ENCODE data around the gene EEF1AKMT4. TPM values are rescaled to one million over a fixed set of nuclear protein-coding genes. Genes with fewer than 3 reads are reported as not detected.

EEF1AKMT4 gene
- total RNA-seq, 1 experiment from 2014 or later, result 8.1 TPM

GRCh38 chr3:184255291-184256039 is 6.0 kb downstream of the EEF1AKMT4 start:
- no peaks in the 10 kb centered on the region for H3K9me3 ChIP-seq (ENCODE audit: control insufficient read depth, low read depth, low read length)
- H2BK15ac ChIP-seq (ENCODE audit: low read depth, low read length), result no peak overlapping the region
- H2BK5ac ChIP-seq (ENCODE audit: insufficient read length, low read length), result no peak overlapping the region
- no peaks in the 10 kb centered on the region for H4K20me1 ChIP-seq (ENCODE audit: control insufficient read depth, insufficient read depth, insufficient read length)
- H3K23ac ChIP-seq (ENCODE audit: insufficient read length, low read depth, low read length), result no peak overlapping the region
- H3K79me1 ChIP-seq (ENCODE audit: insufficient read depth, low read depth, low read length, poor library complexity, severe bottlenecking), result no peaks in the 10 kb centered on the region
- H3K27me3 ChIP-seq (ENCODE audit: insufficient read depth, low read length), result peaks cover 9% of the 10 kb centered on the region; the same call in 1 of the 2 replicates
- Mint-ChIP-seq H3K9me3 (no peaks in the 10 kb centered on the region), H3K4me1 (peaks cover 8 to 9% of the 10 kb centered on the region in 2 experiments), H3K27me3 (ENCODE audit: low read depth) (peaks cover 30% of the 10 kb centered on the region), H3K4me3 (no peak overlapping the region), H3K36me3 (ENCODE audit: insufficient read depth in 1 of 3, low read depth in 3 of 3) (peaks cover 0 to 8% (median 0%) of the 10 kb centered on the region in 3 experiments; a peak in 2 of 7 replicates), H3K27ac (no peak overlapping the region)
- H3K14ac ChIP-seq (ENCODE audit: insufficient read depth, low read length), result no peak overlapping the region
- no peak overlapping the region for H2BK20ac ChIP-seq (ENCODE audit: low read depth, low read length, poor library complexity, severe bottlenecking)
- no peak for DNase-seq
- H2BK12ac ChIP-seq (ENCODE audit: insufficient read length, low read depth, low read length), result no peak overlapping the region
- H3K18ac ChIP-seq (ENCODE audit: insufficient read length, low read depth, low read length), result no peak overlapping the region
- no peaks in the 10 kb centered on the region for H3K79me2 ChIP-seq (ENCODE audit: insufficient read depth, low read length)
- no peak overlapping the region for H3K4me2 ChIP-seq (ENCODE audit: insufficient read depth, insufficient read length, low read length)
- no peak overlapping the region for H4K8ac ChIP-seq (replicated peaks; ENCODE audit: insufficient read length, low read depth, low read length)
- H2BK120ac ChIP-seq (ENCODE audit: low read depth, low read length, poor library complexity, severe bottlenecking), result no peak overlapping the region
- no peak overlapping the region for H3K4ac ChIP-seq (ENCODE audit: low read depth, low read length)
- H3K56ac ChIP-seq (ENCODE audit: insufficient read length, low read depth, low read length), result no peak overlapping the region
- no peak overlapping the region for H2AK5ac ChIP-seq (ENCODE audit: insufficient read length, low read length)
- H4K5ac ChIP-seq (ENCODE audit: insufficient read length, low read depth, low read length), result no peak overlapping the region
- H3K23me2 ChIP-seq (ENCODE audit: insufficient read length, low read depth, low read length, poor library complexity, severe bottlenecking), result peaks cover 5% of the 10 kb centered on the region
- H4K91ac ChIP-seq (ENCODE audit: insufficient read length, low read depth, low read length), result no peak overlapping the region
- H3T11ph ChIP-seq (ENCODE audit: low read length), result no peak overlapping the region
- no peaks in the 10 kb centered on the region for H3K4me1 ChIP-seq (ENCODE audit: insufficient read depth, low read length)
- no peak overlapping the region for H2AFZ ChIP-seq (ENCODE audit: low read length)
- H3K27ac ChIP-seq (ENCODE audit: insufficient read length, low read depth, low read length), result no peak overlapping the region
- no peak overlapping the region for H3K9ac ChIP-seq (ENCODE audit: extremely low read depth, insufficient read length, low read length)
- TF ChIP-seq CTCF (conservative IDR thresholded peaks at IDR 0.05), result no peak
- no CpG with 5 or more reads among the region's 3 CpGs for WGBS (ENCODE audit: extremely low coverage, insufficient read length, low lambda C conversion rate)
